ENCODE measurements around the gene SH2B2.
"Not testable (repeated sequence)": the region's sequence is repeated elsewhere in the genome, so short reads cannot be mapped to it uniquely, and the experiment has no call there.

SH2B2 gene

GRCh38 chr7:102287111-102287980, 678 bp downstream of the SH2B2 start:
- no peak for DNase-seq

- no peak for DNase-seq
Measured at GRCh38 chr7:102287981-102288278, 1.3 kb downstream of the SH2B2 start.

- DNase-seq, result no peak
Measured at GRCh38 chr7:102288285-102288930, 1.7 kb downstream of the SH2B2 start.

GRCh38 chr7:102289057-102289456, 2.4 kb downstream of the SH2B2 start:
- DNase-seq, result no peak

GRCh38 chr7:102291056-102291915, 4.6 kb downstream of the SH2B2 start:
- no peak for DNase-seq

- no peak for DNase-seq
Measured at GRCh38 chr7:102291916-102292267, 5.2 kb downstream of the SH2B2 start.

GRCh38 chr7:102292813-102293798, 6.4 kb downstream of the SH2B2 start:
- DNase-seq, result no peak

- no peak for DNase-seq
Measured at GRCh38 chr7:102294589-102294988, 7.9 kb downstream of the SH2B2 start.

GRCh38 chr7:102295346-102296178, 8.9 kb downstream of the SH2B2 start:
- DNase-seq, result no peak

- no peak for DNase-seq
Measured at GRCh38 chr7:102296179-102296438, 9.4 kb downstream of the SH2B2 start.

GRCh38 chr7:102296514-102296913, 9.8 kb downstream of the SH2B2 start:
- DNase-seq, result no peak

GRCh38 chr7:102297487-102298218, 11.0 kb downstream of the SH2B2 start:
- DNase-seq, result no peak

GRCh38 chr7:102300643-102301221, 14.1 kb downstream of the SH2B2 start:
- no peak for DNase-seq

- DNase-seq, result not testable (repeated sequence)
Measured at GRCh38 chr7:102301367-102301766, 14.7 kb downstream of the SH2B2 start.

- no peak for DNase-seq
Measured at GRCh38 chr7:102302025-102302424, 15.4 kb downstream of the SH2B2 start.

- no peak for DNase-seq
Measured at GRCh38 chr7:102303669-102304422, 17.2 kb downstream of the SH2B2 start.

- no peak for DNase-seq
Measured at GRCh38 chr7:102304668-102305067, 18.0 kb downstream of the SH2B2 start.

- no peak for DNase-seq
Measured at GRCh38 chr7:102305414-102306268, 19.0 kb downstream of the SH2B2 start.
